Stimulated activated CD8-positive, alpha-beta memory T cell treated with anti-CD3 and anti-CD28 coated beads, Interleukin-12 subunit alpha, Interleukin-12 subunit beta, amount 100 ng/mL, for 24 hours (primary cell): ENCODE results near the gene DBH.

Experiments used
- DNase-seq: peaks from one replicate; pipeline ENCODE4 v3.0.0-alpha.2; 2020; ENCODE audit errors: extremely low read depth

Gene DBH

DNA sequence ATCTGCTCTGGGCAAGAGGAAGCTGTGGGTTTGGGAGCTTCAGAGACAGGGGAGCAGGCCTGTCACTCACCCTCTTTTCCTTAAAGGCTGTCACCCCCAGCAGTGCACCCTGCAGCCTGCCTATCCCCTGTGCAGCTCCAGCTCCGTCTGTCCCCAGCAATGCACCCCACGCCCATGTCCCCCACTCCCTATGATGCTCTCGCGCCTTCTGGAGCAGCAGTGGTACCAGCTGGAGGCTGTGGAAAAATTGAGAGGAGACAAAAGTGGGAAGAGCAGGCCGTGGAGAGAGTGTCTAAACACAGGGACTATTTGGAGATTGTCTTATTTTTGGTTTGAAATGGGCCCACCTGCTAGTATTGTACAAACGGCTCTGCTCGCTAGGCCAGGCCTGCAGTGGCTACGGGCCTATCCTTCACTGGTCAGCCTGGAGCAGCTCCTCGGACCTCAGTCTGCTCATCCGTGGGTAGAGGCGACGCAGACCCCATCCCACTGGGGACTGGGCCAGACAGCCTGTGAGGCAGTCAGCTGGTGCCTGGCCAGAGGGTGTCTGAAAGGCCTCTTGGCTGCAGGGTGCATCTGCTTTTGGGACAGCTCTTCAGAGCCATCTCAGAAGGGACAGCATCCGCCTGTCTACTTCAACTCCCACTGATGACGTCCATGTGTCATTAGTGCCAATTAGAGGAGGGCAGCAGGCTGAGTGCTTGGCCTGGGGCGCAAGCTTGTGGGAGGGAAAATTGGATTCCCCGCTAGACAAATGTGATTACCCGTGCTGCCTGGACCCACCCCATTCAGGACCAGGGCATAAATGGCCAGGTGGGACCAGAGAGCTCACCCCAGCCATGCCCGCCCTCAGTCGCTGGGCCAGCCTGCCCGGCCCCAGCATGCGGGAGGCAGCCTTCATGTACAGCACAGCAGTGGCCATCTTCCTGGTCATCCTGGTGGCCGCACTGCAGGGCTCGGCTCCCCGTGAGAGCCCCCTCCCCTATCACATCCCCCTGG, at the start of gene DBH:
Gene DBH (plus strand): TSS at position 831 of the 999 bp plus-strand sequence. CDS start 9 bp downstream, at position 840.
- DNase-seq: no peak

- no peak for DNase-seq
Measured at GRCh38 chr9:133587051-133587450, 49.1 kb upstream of the DBH start.

DNA sequence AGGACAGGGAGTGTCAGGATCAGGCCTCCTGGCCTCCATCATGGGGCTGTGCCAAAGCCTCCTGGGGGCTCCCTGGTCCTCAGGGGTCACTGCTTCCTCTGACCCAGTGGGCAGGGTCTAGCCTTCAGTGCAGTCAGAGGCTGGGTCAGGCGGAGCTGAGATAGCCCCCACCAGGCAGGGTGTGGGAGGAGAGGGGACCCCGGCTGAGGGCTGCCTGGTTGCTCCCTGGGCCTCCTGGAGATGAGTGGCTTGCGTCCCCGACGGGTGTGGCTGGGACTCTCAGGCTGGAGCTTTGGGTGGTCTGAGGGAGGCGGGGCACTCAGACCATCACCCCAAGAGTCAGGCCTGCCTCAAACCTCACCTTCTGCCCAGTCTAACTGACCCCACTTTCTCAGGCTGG, 48.7 kb upstream of the DBH start:
- no peak for DNase-seq

DNA sequence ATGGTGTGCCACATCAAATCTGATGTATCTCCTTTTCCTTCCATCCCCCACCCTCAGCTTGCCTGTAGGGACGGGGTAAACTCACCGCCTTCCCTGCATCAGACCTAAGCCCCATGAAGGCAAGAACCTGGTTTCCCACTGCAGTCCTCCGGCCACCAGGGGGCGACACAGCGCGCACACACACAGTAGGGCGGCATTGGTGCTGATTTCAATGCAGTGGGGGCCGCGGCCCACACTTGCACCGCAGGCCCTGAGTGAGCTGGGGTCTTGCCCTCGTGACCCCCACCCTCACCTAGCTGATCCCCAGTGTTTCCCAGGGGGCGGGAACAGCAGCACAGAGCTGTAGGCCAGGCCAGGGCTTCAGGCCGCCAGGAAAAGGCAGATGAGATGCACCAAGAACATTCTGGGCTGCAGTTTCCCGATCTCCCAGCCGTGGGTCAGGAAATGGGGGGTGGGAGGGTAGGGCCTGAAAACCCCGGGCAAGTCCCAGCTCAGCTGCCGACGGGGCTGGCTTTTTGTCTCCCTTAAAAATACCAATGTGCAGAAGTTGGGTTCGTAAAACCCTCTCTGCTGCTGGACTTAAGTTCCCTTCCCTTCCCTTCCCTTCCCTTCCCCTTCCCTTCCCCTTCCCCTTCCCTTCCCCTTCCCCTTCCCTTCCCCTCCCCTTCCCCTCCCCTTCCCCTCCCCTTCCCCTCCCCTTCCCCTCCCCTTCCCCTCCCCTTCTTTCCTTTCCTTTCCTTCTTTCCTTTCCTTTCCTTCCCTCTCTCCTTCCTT, 46.5 kb upstream of the DBH start:
- DNase-seq: no peak

DNA sequence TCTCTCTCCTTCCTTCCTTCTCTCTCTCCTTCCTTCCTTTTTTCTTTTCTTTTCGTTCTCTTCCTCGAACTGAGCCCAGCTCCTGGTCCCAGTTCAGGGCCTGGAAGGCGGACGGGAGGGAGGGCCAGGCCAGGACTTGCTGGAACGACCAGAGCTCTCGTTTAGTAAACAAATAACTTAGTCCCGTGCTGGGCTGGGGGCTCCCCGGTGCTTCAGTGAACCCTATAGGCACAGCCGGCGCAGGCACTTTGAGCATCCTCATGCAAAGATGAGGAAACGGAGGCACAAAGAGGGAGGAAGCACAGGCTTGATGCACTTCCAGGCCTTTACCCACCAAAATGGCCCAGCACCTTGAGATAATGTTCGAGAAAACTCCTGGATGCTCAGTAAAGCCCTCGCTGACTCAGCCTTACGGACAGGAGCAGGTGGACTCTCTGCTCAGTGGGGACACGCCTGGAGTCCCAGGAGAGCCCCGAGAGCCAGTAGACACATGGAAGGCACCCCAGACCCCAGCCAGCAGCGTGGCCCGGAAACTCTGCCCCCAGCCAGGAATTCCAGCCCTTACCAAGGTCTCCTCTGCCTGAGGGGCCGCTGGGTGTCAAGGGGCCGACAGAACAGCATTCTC, 45.8 kb upstream of the DBH start:
- DNase-seq: no peak

GRCh38 chr9:133591116-133591910, 44.9 kb upstream of the DBH start:
- DNase-seq: no peak

DNA sequence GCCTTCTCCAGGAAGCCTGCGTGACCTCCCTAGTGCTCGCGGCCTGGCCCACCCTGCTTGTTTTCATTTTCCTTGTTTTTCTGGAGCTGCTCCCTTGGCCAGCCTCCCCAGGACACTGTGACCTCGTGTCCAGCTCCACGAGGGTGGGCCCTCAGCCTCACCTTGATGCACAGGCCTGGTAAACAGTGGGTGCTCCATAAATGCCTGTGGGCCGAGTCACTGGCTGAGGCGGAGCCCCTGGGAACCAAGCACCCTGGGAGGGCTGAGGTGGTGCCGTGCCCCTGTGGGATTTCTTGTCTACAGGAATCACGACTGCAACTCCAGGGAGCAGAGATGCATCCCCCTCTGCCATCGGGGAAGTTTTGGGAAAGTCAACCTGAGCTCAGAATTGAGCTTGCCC, 44.2 kb upstream of the DBH start:
- DNase-seq: no peak

DNA sequence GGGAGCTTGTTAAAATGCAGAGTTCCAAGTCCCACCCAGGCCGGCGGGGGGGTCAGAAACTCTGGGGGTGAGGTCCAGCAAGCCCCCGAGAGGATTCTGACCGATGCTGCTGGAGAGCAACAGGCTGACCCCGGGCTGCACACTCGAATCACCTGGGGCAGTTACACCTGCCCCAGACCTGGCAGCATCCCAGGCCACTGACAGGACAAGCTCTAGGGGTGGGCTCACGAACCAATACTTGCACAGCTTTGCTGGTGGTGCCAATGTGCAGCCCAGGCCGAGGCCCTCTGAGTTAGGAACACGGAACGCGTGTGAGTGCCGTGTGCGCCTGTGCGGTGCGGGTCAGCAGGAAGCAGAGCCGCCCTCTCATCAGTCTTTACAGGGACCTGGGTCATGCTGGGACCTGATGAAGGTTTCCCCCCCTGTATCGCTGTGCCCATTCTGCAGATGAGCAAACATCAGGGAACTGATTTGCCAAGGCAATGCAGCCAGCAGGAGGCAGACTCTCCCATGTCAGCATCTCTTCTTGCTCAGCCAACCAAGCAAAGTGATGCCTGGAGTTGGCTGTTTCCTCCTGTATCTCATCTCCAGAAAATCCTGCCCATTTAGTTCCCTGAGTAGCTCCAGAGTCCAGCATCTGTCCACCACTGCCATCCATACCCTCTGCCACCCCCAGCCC, 43.3 kb upstream of the DBH start:
- no peak for DNase-seq

DNA sequence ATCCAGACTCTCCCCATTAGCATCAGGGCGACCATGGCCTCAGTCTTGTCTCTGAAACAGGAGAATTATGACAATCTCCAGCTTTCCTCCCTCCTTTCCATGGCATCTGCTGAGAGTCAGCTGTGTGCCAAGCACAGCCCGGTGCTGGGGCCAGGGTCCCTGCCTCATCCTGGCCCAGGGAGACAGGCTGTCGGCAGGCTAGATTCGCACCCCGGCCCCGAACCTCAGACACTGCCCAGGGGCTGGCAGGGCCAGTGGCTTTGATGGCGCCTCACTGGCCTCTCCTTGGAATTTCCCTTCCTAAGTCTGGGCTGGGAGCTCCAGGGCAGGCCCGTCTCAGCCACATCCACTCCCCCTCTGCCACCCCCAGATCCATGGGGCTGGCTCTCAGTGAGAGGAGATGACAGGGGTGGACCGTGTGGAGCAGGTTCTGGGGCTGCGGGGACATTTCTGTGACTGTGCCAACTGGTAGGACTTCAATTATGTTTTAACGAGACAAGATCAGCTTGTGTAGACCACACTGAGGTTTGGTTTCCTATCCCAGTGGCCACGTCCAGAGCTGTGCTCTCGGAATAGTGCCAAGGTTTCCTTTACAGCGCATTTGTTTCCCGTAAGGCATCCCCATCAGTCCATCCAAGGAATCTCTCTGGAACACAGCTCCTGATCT, 42.4 kb upstream of the DBH start:
- no peak for DNase-seq

DNA sequence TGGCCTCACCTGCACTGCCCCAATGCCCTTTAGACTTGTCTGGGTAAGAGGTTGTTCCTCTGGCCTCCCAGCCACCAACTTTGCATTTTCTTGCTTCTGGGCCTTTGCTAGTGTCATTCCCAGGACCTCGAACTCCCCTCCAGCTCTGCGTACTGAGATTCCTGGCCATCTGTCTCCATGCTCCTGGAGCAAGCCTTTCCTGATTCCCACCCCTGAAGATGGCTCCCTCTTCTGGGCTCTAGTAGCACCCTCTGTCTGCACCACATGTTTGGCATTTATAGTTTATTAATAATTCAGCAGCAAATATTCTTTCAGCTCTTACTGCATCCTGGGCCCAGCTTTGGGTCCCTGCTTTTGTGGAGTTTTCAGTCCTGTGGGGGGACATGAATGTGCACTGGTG, 41.9 kb upstream of the DBH start:
- no peak for DNase-seq

GRCh38 chr9:133595910-133596309, 40.3 kb upstream of the DBH start:
- DNase-seq: no peak

DNA sequence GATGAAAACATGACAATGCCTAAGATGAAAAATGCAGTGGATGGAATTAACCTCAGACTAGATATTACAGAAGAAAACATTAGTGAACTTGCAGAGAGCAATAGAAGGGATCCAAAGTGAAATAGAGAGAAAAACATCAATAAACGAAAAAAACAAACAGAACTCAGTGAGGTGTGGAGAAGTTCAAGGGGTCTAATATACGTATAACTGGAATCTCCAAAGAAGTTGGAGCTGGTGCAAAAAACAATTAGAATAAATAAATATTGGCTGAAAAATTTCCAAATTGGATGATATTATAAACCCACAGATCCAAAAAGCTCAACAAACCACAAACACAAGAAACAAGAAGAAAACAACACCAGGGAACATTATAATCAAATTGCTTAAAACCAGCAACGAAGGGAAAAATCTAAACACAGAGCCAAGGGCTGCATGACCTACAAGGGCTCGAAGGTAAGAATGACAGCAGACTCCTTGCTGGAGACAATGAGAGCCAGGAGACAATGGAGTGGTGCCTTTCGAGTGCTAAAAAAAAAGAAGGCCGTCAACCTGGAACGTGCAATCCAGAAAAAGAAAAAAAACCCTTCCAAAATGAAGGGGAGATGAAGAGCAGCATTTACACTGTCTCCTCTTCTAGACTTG, 38.7 kb upstream of the DBH start:
- DNase-seq: no peak

- DNase-seq: no peak
Measured at GRCh38 chr9:133598978-133599377, 37.2 kb upstream of the DBH start.

DNA sequence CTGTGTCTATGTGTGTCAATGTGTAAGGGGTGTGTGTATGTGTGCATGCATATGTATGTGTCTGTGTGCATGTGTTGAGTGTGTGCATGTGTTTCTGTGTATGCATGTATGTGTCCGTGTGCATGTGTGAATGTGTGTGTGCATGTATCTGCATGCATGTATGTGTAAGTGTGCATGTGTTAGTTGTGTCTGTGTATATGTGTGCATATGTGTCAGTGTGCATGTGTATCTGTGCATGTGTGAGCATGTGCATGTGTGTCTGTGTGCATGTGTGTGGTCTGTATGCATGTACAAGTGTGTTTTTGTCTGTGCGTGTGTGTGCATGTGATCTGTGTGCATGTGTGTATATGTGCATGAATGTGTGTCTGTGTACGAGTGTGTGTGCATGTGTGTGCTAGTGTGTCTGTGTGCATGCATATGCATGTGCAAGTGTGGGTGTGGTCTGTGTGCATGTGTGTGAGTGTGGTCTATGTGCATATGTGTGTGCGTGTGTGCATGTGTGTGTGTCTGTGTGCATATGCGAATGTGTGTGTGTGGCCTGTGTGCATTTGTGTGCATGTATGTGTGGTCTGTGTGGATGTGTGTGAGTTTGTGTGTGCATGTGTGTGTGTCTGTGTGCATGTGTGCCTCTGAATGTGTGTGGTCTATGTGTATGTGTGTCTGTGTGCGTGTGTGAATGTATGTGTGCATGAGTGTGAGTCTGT, 36.5 kb upstream of the DBH start:
- DNase-seq: no peak

GRCh38 chr9:133600739-133601138, 35.4 kb upstream of the DBH start:
- DNase-seq: no peak

GRCh38 chr9:133601746-133602145, 34.4 kb upstream of the DBH start:
- DNase-seq: no peak

DNA sequence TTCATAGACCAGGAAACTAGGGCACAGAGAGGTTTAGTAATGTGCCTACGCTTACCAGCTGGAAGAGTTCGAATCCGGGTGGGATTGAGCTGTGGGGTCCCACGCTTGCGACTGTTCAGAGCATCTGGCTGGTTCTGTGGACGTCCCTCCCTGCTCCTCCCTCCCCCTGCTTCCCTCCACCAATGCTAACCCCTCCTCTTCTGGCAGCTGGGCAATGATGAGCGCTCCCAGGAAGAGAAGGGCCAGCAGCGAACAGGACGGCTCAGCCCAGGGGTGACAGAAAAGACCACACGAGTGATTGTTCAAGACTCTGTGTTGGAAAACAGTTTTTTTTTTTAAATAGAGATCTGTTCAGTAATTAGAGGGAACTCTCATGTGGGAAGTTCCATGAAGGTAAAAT, 33.9 kb upstream of the DBH start:
- no peak for DNase-seq

DNA sequence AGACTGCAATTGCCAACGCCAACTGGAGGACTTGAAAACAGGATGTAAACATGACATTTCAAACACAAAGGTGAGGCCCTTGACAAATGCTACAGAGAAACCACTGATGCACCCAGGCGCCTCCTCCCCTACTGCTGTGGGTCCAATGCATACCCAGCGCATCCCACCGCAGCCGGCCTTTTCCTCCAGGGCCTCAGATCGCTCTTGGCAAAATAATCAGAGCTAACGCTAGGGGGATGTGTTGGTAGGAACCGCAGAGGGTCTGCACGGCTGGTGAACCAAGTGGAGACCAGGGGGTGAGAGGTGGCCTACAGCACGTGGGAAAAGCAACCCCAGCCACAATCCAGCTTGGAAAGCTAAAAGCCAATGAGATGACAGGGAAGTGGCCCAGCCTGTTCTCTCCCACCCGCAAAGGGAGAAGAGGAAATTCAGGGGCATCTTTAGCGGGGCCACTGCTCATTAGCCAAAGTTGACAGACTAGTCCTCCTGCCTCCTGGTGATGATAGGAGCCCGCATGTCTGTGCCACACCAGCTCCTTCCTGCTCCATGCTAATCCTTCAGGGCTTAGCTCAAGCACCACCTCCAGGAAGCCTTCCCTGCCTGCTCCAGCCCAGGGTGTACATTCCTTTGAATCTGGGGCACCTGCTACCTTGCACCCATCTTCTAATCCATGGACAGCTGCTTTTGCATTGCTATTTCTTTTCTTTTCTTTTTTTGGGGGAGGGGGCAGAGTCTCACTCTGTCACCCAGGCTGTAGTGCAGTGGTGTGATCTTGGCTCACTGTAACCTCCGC, 32.8 kb upstream of the DBH start:
- DNase-seq: no peak
